ENCODE measurements around the gene SEMA4G.

SEMA4G gene

DNA sequence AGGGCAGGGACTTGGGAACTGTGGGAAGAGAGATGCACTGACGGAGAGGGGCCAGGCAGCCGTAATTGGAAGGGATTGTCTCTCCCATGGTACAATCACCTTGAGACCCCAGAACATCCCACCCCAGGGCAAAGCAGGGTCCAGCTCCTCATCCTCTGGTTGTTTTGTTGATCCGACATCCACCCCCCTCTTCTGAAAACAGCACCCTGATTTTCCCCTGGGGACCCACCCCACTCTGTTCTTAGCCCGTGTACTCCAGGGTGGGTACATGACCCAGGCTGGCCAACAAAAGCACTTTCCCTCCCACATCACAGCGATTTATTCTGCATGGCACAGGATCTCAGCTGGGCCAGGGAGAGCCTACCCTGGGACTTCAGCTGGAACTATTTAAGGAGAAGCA is 47.5 kb downstream of the SEMA4G start:
- Histone ChIP-seq H3K79me2 (ENCODE audit: insufficient read depth, low read length) (no peaks in the 10 kb centered on the region), H3K4me3 (ENCODE audit: low read length, poor library complexity, severe bottlenecking) (no peak overlapping the region), H3K9ac (ENCODE audit: low read depth, low read length, poor library complexity, severe bottlenecking) (no peak overlapping the region), H3K36me3 (ENCODE audit: insufficient read depth, low read length) (no peaks in the 10 kb centered on the region), H3K9me2 (replicated peaks; ENCODE audit: low read depth, low read length) (no peaks in the 10 kb centered on the region), H3K27me3 (ENCODE audit: insufficient read depth, low read length, poor library complexity, severe bottlenecking) (no peaks in the 10 kb centered on the region), H2AFZ (ENCODE audit: low read length) (no peak overlapping the region), H4K20me1 (ENCODE audit: insufficient read depth, low read length, poor library complexity, severe bottlenecking) (no peaks in the 10 kb centered on the region), H3F3A (ENCODE audit: low read depth) (no peaks in the 10 kb centered on the region; the same call in 1 of the 2 replicates), H3K4me2 (ENCODE audit: low read depth, low read length, poor library complexity, severe bottlenecking) (no peak overlapping the region), H3K9me3 (ENCODE audit: insufficient read depth, low read depth, low read length) (no peaks in the 10 kb centered on the region), H3K4me1 (ENCODE audit: insufficient read depth, low read length, poor library complexity, severe bottlenecking) (no peaks in the 10 kb centered on the region)
- TF ChIP-seq, protein P1, sequence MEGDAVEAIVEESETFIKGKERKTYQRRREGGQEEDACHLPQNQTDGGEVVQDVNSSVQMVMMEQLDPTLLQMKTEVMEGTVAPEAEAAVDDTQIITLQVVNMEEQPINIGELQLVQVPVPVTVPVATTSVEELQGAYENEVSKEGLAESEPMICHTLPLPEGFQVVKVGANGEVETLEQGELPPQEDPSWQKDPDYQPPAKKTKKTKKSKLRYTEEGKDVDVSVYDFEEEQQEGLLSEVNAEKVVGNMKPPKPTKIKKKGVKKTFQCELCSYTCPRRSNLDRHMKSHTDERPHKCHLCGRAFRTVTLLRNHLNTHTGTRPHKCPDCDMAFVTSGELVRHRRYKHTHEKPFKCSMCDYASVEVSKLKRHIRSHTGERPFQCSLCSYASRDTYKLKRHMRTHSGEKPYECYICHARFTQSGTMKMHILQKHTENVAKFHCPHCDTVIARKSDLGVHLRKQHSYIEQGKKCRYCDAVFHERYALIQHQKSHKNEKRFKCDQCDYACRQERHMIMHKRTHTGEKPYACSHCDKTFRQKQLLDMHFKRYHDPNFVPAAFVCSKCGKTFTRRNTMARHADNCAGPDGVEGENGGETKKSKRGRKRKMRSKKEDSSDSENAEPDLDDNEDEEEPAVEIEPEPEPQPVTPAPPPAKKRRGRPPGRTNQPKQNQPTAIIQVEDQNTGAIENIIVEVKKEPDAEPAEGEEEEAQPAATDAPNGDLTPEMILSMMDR (conservative IDR thresholded peaks at IDR 0.05; ENCODE audit: low read length) = no peak
- TF ChIP-seq EZH2phosphoT487 (IDR thresholded peaks at IDR 0.05; ENCODE audit: borderline replicate concordance) = no peak

DNA sequence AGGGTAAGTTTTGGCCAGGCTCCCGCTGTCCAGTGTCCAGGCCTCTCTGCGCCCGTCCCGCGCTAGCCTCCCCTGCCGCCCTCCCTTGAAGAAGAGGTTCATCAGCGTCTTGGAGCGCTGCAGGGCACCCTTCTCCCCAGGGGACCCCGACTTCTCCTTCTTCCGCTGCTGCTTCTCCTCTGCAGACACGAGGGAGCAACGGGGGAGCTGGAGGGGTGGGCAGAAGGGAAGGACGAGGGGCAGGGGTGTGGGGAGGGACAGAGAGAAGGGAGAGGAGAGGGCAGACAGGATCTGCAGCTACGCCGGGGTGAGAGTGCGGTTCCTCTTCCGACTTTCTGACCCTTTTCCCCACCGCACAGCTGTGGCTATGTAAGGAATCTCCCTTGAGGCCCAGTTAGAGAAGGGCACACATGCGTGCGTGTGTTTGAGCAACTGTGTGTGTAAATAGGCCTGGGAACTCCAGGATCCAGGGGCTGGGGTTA is 48.9 kb downstream of the SEMA4G start:
- TF ChIP-seq, protein P1 (conservative IDR thresholded peaks at IDR 0.05; ENCODE audit: low read length) = no peak
- TF ChIP-seq EZH2phosphoT487 (IDR thresholded peaks at IDR 0.05; ENCODE audit: borderline replicate concordance) = no peak
- H3K4me3 ChIP-seq (ENCODE audit: low read length, poor library complexity, severe bottlenecking) = no peak overlapping the region
- no peaks in the 10 kb centered on the region for H3K9me2 ChIP-seq (replicated peaks; ENCODE audit: low read depth, low read length)
- no peak overlapping the region for H2AFZ ChIP-seq (ENCODE audit: low read length)
- no peaks in the 10 kb centered on the region for H3K79me2 ChIP-seq (ENCODE audit: insufficient read depth, low read length)
- no peaks in the 10 kb centered on the region for H3K27me3 ChIP-seq (ENCODE audit: insufficient read depth, low read length, poor library complexity, severe bottlenecking)
- H3F3A ChIP-seq (ENCODE audit: low read depth) = no peaks in the 10 kb centered on the region; the same call in 1 of the 2 replicates
- H3K4me1 ChIP-seq (ENCODE audit: insufficient read depth, low read length, poor library complexity, severe bottlenecking) = no peaks in the 10 kb centered on the region
- H3K9me3 ChIP-seq (ENCODE audit: insufficient read depth, low read depth, low read length) = no peaks in the 10 kb centered on the region
- no peak overlapping the region for H3K4me2 ChIP-seq (ENCODE audit: low read depth, low read length, poor library complexity, severe bottlenecking)
- no peaks in the 10 kb centered on the region for H3K36me3 ChIP-seq (ENCODE audit: insufficient read depth, low read length)
- no peak overlapping the region for H3K9ac ChIP-seq (ENCODE audit: low read depth, low read length, poor library complexity, severe bottlenecking)
- no peaks in the 10 kb centered on the region for H4K20me1 ChIP-seq (ENCODE audit: insufficient read depth, low read length, poor library complexity, severe bottlenecking)

DNA sequence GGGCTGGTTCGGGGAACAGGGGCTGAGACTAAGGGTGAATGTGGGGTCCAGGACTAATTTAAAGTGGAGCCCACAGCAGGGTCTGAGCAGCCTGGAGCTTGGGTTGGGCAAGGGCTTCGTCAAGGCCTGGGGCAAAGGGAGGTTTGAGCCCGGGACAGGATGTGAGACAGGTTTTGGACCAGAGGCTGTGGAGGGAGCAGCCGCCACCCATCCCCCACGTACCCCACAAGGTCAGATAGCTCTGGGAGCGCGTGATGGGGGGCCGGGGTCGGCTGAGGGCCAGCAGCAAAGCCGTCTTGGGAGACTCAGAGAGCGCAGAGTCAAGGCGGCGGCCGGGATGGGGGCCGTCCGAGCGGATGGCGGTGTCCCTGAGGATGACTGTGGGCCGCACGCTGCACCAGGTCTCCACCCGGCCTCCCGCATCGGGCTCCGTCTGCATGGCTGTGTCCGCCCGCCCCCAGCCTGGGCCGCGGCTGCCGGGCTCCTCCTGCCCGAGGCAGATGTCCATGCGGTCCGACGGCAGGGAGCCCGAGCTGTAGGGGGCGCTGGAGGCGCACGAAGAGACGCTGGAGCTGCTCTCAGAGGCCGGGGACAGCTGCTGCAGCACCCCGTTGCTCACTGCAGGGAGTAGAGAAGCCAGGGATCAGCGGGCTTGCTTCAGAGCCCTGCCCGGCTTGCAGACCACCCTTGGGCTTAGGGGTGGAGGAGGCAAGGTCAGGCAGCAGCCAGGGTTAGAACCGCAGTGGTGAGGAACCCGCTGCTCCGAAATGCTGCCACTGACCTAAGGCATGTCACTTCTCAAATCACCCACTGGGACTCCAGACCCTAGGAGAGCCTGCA is 49.5 kb downstream of the SEMA4G start:
- H3K9me2 ChIP-seq (replicated peaks; ENCODE audit: low read depth, low read length) = no peaks in the 10 kb centered on the region
- TF ChIP-seq EZH2phosphoT487 (IDR thresholded peaks at IDR 0.05; ENCODE audit: borderline replicate concordance) = no peak
- TF ChIP-seq, protein P1 (conservative IDR thresholded peaks at IDR 0.05; ENCODE audit: low read length) = peak; percentile 76
- H2AFZ ChIP-seq (ENCODE audit: low read length) = peak overlapping the region; percentile 62; the same call in 1 of the 2 replicates
- H3K27me3 ChIP-seq (ENCODE audit: insufficient read depth, low read length, poor library complexity, severe bottlenecking) = no peaks in the 10 kb centered on the region
- H3K79me2 ChIP-seq (ENCODE audit: insufficient read depth, low read length) = no peaks in the 10 kb centered on the region
- H3K4me3 ChIP-seq (ENCODE audit: low read length, poor library complexity, severe bottlenecking) = no peak overlapping the region
- H3F3A ChIP-seq (ENCODE audit: low read depth) = no peaks in the 10 kb centered on the region; the same call in 1 of the 2 replicates
- peak overlapping the region; percentile 48 for H3K4me2 ChIP-seq (ENCODE audit: low read depth, low read length, poor library complexity, severe bottlenecking)
- no peaks in the 10 kb centered on the region for H3K9me3 ChIP-seq (ENCODE audit: insufficient read depth, low read depth, low read length)
- H4K20me1 ChIP-seq (ENCODE audit: insufficient read depth, low read length, poor library complexity, severe bottlenecking) = no peaks in the 10 kb centered on the region
- H3K4me1 ChIP-seq (ENCODE audit: insufficient read depth, low read length, poor library complexity, severe bottlenecking) = no peaks in the 10 kb centered on the region
- no peak overlapping the region for H3K9ac ChIP-seq (ENCODE audit: low read depth, low read length, poor library complexity, severe bottlenecking)
- H3K36me3 ChIP-seq (ENCODE audit: insufficient read depth, low read length) = no peaks in the 10 kb centered on the region
